CD14-positive monocyte (primary cell): ENCODE results near the gene OGFOD3. TPM values are rescaled to one million over a fixed set of nuclear protein-coding genes. Genes with fewer than 3 reads are reported as not detected.
A peak's percentile ranks its signal among the peaks of the same experiment; 100 is the strongest.

Experiments used
- DNase-seq, 3 donors: peaks; one replicate each; pipeline ENCODE4 v3.0.0-alpha.2; 2011 to 2022
- H2AFZ ChIP-seq: 2 replicates; pipeline ENCODE4 v1.6.0; 2012; ENCODE audit warnings: mild to moderate bottlenecking, low read depth, low read length, inconsistent platforms; ENCODE audit not compliant: insufficient read depth, poor library complexity, severe bottlenecking
- H3K27ac ChIP-seq, 2 donors: 1 replicate in 1 of 2; 2 replicates in 1 of 2; pipeline ENCODE4 v1.5.1; 2012 to 2013; ENCODE audit warnings: low read length in 2 of 2, control low read depth in 1 of 2, inconsistent platforms in 1 of 2, low read depth in 1 of 2, mild to moderate bottlenecking in 1 of 2
- H3K27me3 ChIP-seq, 2 donors: one replicate each; pipeline versions ENCODE4 v1.6.0 to v1.6.1; 2011 to 2013; ENCODE audit warnings: low read length in 2 of 2; ENCODE audit not compliant: control insufficient read depth in 2 of 2, insufficient read depth in 2 of 2
- H3K36me3 ChIP-seq, 2 donors: replicated peaks in 1 of 2; 1 replicate in 1 of 2; 2 replicates in 1 of 2; pipeline versions ENCODE4 v1.5.1 to v1.6.1; 2012 to 2013; ENCODE audit warnings: low read length in 2 of 2, control low read depth in 1 of 2, inconsistent platforms in 1 of 2, mild to moderate bottlenecking in 1 of 2; ENCODE audit not compliant: insufficient read depth in 2 of 2, control insufficient read depth in 1 of 2
- H3K4me1 ChIP-seq, 2 donors: 1 replicate in 1 of 2; 2 replicates in 1 of 2; pipeline versions ENCODE4 v1.5.1 to v1.6.1; 2012 to 2013; ENCODE audit warnings: low read length in 2 of 2, control low read depth in 1 of 2, inconsistent platforms in 1 of 2, mild to moderate bottlenecking in 1 of 2, moderate library complexity in 1 of 2; ENCODE audit not compliant: insufficient read depth in 2 of 2, control insufficient read depth in 1 of 2
- H3K4me2 ChIP-seq: replicated peaks from 2 replicates; pipeline ENCODE3; 2012; ENCODE audit warnings: low read length, moderate library complexity, mild to moderate bottlenecking; ENCODE audit not compliant: poor library complexity, severe bottlenecking; ENCODE audit errors: extremely low read depth
- H3K4me3 ChIP-seq, 3 experiments: fragments of 200-600 bp in 1 of 3; sonication (generic) in 1 of 3; replicated peaks in 1 of 3; 1 replicate in 2 of 3; 2 replicates in 1 of 3; pipeline ENCODE4 v1.5.1; 2011 to 2013; ENCODE audit warnings: low read length in 3 of 3, mild to moderate bottlenecking in 3 of 3, control low read depth in 2 of 3, low read depth in 2 of 3, inconsistent platforms in 1 of 3, moderate library complexity in 1 of 3
- H3K79me2 ChIP-seq: 2 replicates; pipeline ENCODE4 v1.6.0; 2012; ENCODE audit warnings: mild to moderate bottlenecking, control low read depth, inconsistent platforms, low read length, moderate library complexity; ENCODE audit not compliant: insufficient read depth
- H3K9ac ChIP-seq: 2 replicates; pipeline ENCODE4 v1.6.0; 2017; ENCODE audit warnings: low read length, mild to moderate bottlenecking; ENCODE audit not compliant: insufficient read depth, poor library complexity, severe bottlenecking
- H3K9me3 ChIP-seq, 2 donors: replicated peaks in 1 of 2; 1 replicate in 1 of 2; 2 replicates in 1 of 2; pipeline versions ENCODE4 v1.5.1 to v1.6.1; 2012 to 2013; ENCODE audit warnings: low read length in 2 of 2, control low read depth in 1 of 2; ENCODE audit not compliant: control insufficient read depth in 1 of 2, insufficient read depth in 1 of 2
- H4K20me1 ChIP-seq: 2 replicates; pipeline ENCODE4 v1.6.0; 2012; ENCODE audit warnings: mild to moderate bottlenecking, low read length, control low read depth, moderate library complexity; ENCODE audit not compliant: insufficient read depth
- H3K27ac Mint-ChIP-seq, 7 donors: one replicate each; pipeline ENCODE4 v1.8.0; 2020; ENCODE audit warnings: mild to moderate bottlenecking in 7 of 7, mixed read lengths in 7 of 7, moderate library complexity in 6 of 7, inconsistent platforms in 2 of 7
- H3K27me3 Mint-ChIP-seq, 3 donors: one replicate each; pipeline ENCODE4 v1.8.0; 2021 to 2022; ENCODE audit warnings: low read depth in 3 of 3, mild to moderate bottlenecking in 3 of 3, mixed read lengths in 3 of 3, moderate library complexity in 3 of 3, inconsistent platforms in 1 of 3
- H3K36me3 Mint-ChIP-seq, 2 donors: one replicate each; pipeline ENCODE4 v1.8.0; 2020; ENCODE audit warnings: mixed read lengths in 2 of 2, inconsistent platforms in 1 of 2, mild to moderate bottlenecking in 1 of 2
- H3K4me1 Mint-ChIP-seq: one replicate; pipeline ENCODE4 v1.8.0; 2020; ENCODE audit warnings: mild to moderate bottlenecking, mixed read lengths
- H3K4me3 Mint-ChIP-seq, 2 donors: one replicate each; pipeline ENCODE4 v1.8.0; 2020; ENCODE audit warnings: mild to moderate bottlenecking in 2 of 2, mixed read lengths in 2 of 2, moderate library complexity in 1 of 2
- H3K9me3 Mint-ChIP-seq, 7 donors: one replicate each; pipeline ENCODE4 v1.8.0; 2020 to 2022; ENCODE audit warnings: mixed read lengths in 7 of 7, mild to moderate bottlenecking in 6 of 7, moderate library complexity in 6 of 7, inconsistent platforms in 2 of 7
- CTCF ChIP-seq: fragments of 200-600 bp; IDR thresholded peaks from one replicate; pipeline ENCODE4 v1.8.0; 2022; ENCODE audit warnings: antibody characterized with exemption, mild to moderate bottlenecking
- WGBS: methylation state at CpG from one replicate; pipeline ENCODE4 v1.1.5; 2013; ENCODE audit warnings: missing lambda C conversion rate; ENCODE audit not compliant: insufficient coverage; 5-methylcytosine and 5-hydroxymethylcytosine counted together
- intact Hi-C, 2 donors: fragments of 100-400 bp; cut with micrococcal nuclease; formaldehyde crosslinking; loops; one replicate each; pipeline versions ENCODE4 v1.15.0 to v1.15.1; 2023
- polyA plus RNA-seq, 3 donors: library from polyadenylated mRNA; depleted of rRNA in 1 of 3; unstranded in 2 of 3; stranded (reverse) in 1 of 3; fragments of 300-500 nt in 2 of 3; fragments of >200 nt in 1 of 3; fragmentation: Illumina TruSeq in 2 of 3; gene quantifications; 1 replicate in 2 of 3; 2 replicates in 1 of 3; pipeline ENCODE4 v1.2.3, GENCODE V29; 2012 to 2021

OGFOD3 gene
- polyA plus RNA-seq, 3 donors: 17.9 to 36.4 (median 25.2) TPM

GRCh38 chr17:82354804-82355308 is 63.5 kb downstream of the OGFOD3 start:
- WGBS: 94% methylated on average over 4 of the region's 7 CpGs
- Histone ChIP-seq H3K27ac (no peak overlapping the region), H3K9me3 (peaks cover 0 to 3% of the 10 kb centered on the region in 2 donors), H3K9ac (no peak overlapping the region), H3K4me3 (no peak overlapping the region), H3K27me3 (no peaks in the 10 kb centered on the region), H3K79me2 (no peaks in the 10 kb centered on the region), H3K36me3 (no peaks in the 10 kb centered on the region), H4K20me1 (no peaks in the 10 kb centered on the region), H2AFZ (no peak overlapping the region), H3K4me1 (peaks cover 4% of the 10 kb centered on the region in 2 donors), H3K4me2 (no peak overlapping the region)
- Mint-ChIP-seq H3K4me1 (peaks cover 9% of the 10 kb centered on the region), H3K27me3 (peaks cover 11 to 21% (median 15%) of the 10 kb centered on the region in 3 donors), H3K27ac (no peak overlapping the region), H3K9me3 (peaks cover 0 to 6% (median 0%) of the 10 kb centered on the region in 7 donors), H3K36me3 (no peaks in the 10 kb centered on the region), H3K4me3 (no peak overlapping the region)
- TF ChIP-seq CTCF: no peak
- DNase-seq: no peak
- intact Hi-C loops: loop anchor here (5.0 to 10.0 kb wide), 4 partner anchors 57 to 420 kb away; no protein-coding TSS in a partner anchor

GRCh38 chr17:82353484-82353883 is 64.9 kb downstream of the OGFOD3 start:
- H3K4me3 ChIP-seq: no peak overlapping the region
- no peaks in the 10 kb centered on the region for H3K36me3 Mint-ChIP-seq
- no peaks in the 10 kb centered on the region for H4K20me1 ChIP-seq
- H2AFZ ChIP-seq: no peak overlapping the region
- H3K36me3 ChIP-seq: no peaks in the 10 kb centered on the region
- H3K9me3 Mint-ChIP-seq: no peaks in the 10 kb centered on the region
- no peak overlapping the region for H3K4me2 ChIP-seq
- WGBS: 87% methylated on average over 5 of the region's 8 CpGs
- intact Hi-C loops: loop anchor here (5.0 to 10.0 kb wide), 3 partner anchors 59 to 421 kb away; no protein-coding TSS in a partner anchor
- H3K27ac Mint-ChIP-seq: peak overlapping the region in 1 of 7 donors; percentile 15
- H3K9me3 ChIP-seq: no peaks in the 10 kb centered on the region
- H3K4me1 Mint-ChIP-seq: peaks cover 4% of the 10 kb centered on the region
- H3K4me3 Mint-ChIP-seq: no peak overlapping the region
- no peaks in the 10 kb centered on the region for H3K4me1 ChIP-seq
- no peak for TF ChIP-seq CTCF
- H3K79me2 ChIP-seq: no peaks in the 10 kb centered on the region
- DNase-seq: no peak
- no peaks in the 10 kb centered on the region for H3K27me3 ChIP-seq
- H3K27ac ChIP-seq: no peak overlapping the region
- H3K27me3 Mint-ChIP-seq: peaks cover 7 to 17% (median 11%) of the 10 kb centered on the region in 3 donors
- H3K9ac ChIP-seq: no peak overlapping the region
